Airway epithelial cell (primary cell): ENCODE results near the gene HIBADH. TPM values are rescaled to one million over a fixed set of nuclear protein-coding genes. Genes with fewer than 3 reads are reported as not detected.

ENCODE experiments used
- total RNA-seq: library from RNA; depleted of rRNA; stranded (reverse); fragments of >200 nt; gene quantifications from 2 replicates; pipeline ENCODE4 v1.2.3, GENCODE V29; 2015

HIBADH gene
- 29.1 and 30.5 TPM in 2 replicates for total RNA-seq

GRCh38 chr7:27662490-27663205, at the start of gene HIBADH:
HIBADH (minus strand) TSS chr7:27662883; CDS start chr7:27662788, 95 bp downstream.

Other genes starting within 250 kb of the HIBADH start
- gene TAX1BP1, start 77.3 kb upstream of the HIBADH start, total RNA-seq = 37.3 and 38.1 TPM in 2 replicates